ENCODE measurements around the gene RFX2.

RFX2 gene

GRCh38 chr19:5996623-5997320 lies 113.5 kb downstream of the RFX2 start:
- no peak overlapping the region for H3K4me3 ChIP-seq
- no peak for TF ChIP-seq CTCF (IDR thresholded peaks at IDR 0.05)
- no peak for DNase-seq (ENCODE audit: low spot score)
- H3K27ac ChIP-seq: no peak overlapping the region

GRCh38 chr19:5996102-5996501 lies 114.2 kb downstream of the RFX2 start:
- no peak for TF ChIP-seq CTCF (IDR thresholded peaks at IDR 0.05)
- DNase-seq (ENCODE audit: low spot score): no peak
- no peak overlapping the region for H3K4me3 ChIP-seq
- no peak overlapping the region for H3K27ac ChIP-seq

- DNase-seq (ENCODE audit: low spot score): no peak
- H3K27ac ChIP-seq: no peak overlapping the region
- no peak overlapping the region for H3K4me3 ChIP-seq
- TF ChIP-seq CTCF (IDR thresholded peaks at IDR 0.05): no peak
Measured at GRCh38 chr19:5995606-5996005, 114.7 kb downstream of the RFX2 start.

GRCh38 chr19:5994405-5995165 lies 115.7 kb downstream of the RFX2 start:
- H3K4me3 ChIP-seq: no peak overlapping the region
- no peak for DNase-seq (ENCODE audit: low spot score)
- no peak for TF ChIP-seq CTCF (IDR thresholded peaks at IDR 0.05)
- no peak overlapping the region for H3K27ac ChIP-seq

GRCh38 chr19:5993648-5994358 lies 116.5 kb downstream of the RFX2 start:
- TF ChIP-seq CTCF (IDR thresholded peaks at IDR 0.05): no peak

GRCh38 chr19:5993201-5993600 lies 117.1 kb downstream of the RFX2 start:
- Histone ChIP-seq H3K27ac (no peak overlapping the region), H3K4me3 (no peak overlapping the region)
- no peak for TF ChIP-seq CTCF (IDR thresholded peaks at IDR 0.05)
- DNase-seq (ENCODE audit: low spot score): no peak

More at GRCh38 chr19:5993648-5994358, 116.5 kb downstream of the RFX2 start:
- Histone ChIP-seq H3K4me3 (no peak overlapping the region), H3K27ac (peak overlapping the region in 1 of 2 donors; percentile 12)
- no peak for DNase-seq (ENCODE audit: low spot score)
